ENCODE measurements around the gene NOD1. TPM values are rescaled to one million over a fixed set of nuclear protein-coding genes. Genes with fewer than 3 reads are reported as not detected.

The NOD1 gene
- total and polyA plus RNA-seq, 2 of the 8 experiments (the other 6 are each of a cell fraction or from before 2014, with no cell fraction given) = 3.8 to 6.5 TPM

DNA sequence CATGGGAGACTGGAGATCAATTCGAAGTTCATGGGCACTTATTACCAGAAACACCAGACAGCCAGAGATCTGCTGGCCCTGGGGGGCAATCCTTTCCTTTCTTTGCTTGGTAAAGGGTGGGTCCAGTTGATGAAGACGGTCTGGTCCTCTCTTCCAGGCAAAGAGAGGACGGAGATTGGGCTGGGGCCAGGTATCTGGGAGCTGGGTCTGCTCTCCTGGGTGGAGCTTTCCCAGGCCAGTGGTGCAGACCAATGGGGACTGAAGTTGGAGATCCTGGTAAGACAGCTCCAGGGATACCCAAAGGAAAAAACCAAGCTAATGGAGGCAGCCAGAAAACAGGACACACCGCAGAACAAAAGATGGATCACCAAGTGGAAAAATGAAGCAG, 18.3 kb downstream of the NOD1 start:
- no peak for FAIRE-seq
- TF ChIP-seq POLR2AphosphoS5 (IDR thresholded peaks at IDR 0.05; ENCODE audit: low read depth, low read length) = no peak
- TF ChIP-seq SRF (IDR thresholded peaks at IDR 0.05; ENCODE audit: low read depth, low read length) = no peak
- no peak for TF ChIP-seq EGR1 (IDR thresholded peaks at IDR 0.05; ENCODE audit: borderline replicate concordance, low read depth, low read length)
- TF ChIP-seq EP300 (IDR thresholded peaks at IDR 0.05; ENCODE audit: borderline replicate concordance in 1 of 2, low read depth in 2 of 2, low read length in 2 of 2) = no peak
- TF ChIP-seq, protein P1, sequence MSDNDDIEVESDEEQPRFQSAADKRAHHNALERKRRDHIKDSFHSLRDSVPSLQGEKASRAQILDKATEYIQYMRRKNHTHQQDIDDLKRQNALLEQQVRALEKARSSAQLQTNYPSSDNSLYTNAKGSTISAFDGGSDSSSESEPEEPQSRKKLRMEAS (IDR thresholded peaks at IDR 0.05) = no peak
- no peak for TF ChIP-seq ASH2L (IDR thresholded peaks at IDR 0.05; ENCODE audit: low read length)
- no peak for TF ChIP-seq TEAD4 (IDR thresholded peaks at IDR 0.05; ENCODE audit: low read depth, low read length)
- no peak for TF ChIP-seq KDM4A (IDR thresholded peaks at IDR 0.05; ENCODE audit: low read depth, low read length, severe bottlenecking)
- no peak for TF ChIP-seq CTBP2 (IDR thresholded peaks at IDR 0.05; ENCODE audit: borderline replicate concordance, insufficient read depth, insufficient read length, low read length)
- no peak for TF ChIP-seq BCL11A (IDR thresholded peaks at IDR 0.05; ENCODE audit: low read depth in 2 of 2, low read length in 2 of 2)
- TF ChIP-seq SP2 (IDR thresholded peaks at IDR 0.05; ENCODE audit: low read length) = no peak
- TF ChIP-seq NRF1 (IDR thresholded peaks at IDR 0.05; ENCODE audit: low read depth, low read length) = no peak
- TF ChIP-seq SP1 (IDR thresholded peaks at IDR 0.05; ENCODE audit: low read depth, low read length) = no peak
- no peak for TF ChIP-seq CBX5 (IDR thresholded peaks at IDR 0.05; ENCODE audit: low read depth, low read length)

More for the DNA sequence above, 18.3 kb downstream of the NOD1 start:
- no peak overlapping the region for H2BK120ac ChIP-seq (replicated peaks; ENCODE audit: low read depth, low read length)
- ChIA-PET CTCF (ENCODE audit: partially characterized antibody) (interaction anchor here (0.8 to 1.9 kb wide), 4 partner anchors 9 to 86 kb away, joined by 3 to 17 read pairs (median 3); no protein-coding TSS in a partner anchor), POLR2A (ENCODE audit: partially characterized antibody) (interaction anchor here (1.6 kb wide), 1 partner anchor 18 kb away, joined by 5 read pairs; the partner anchor contains the start of gene NOD1)
- no peak overlapping the region for H3K4ac ChIP-seq (replicated peaks; ENCODE audit: insufficient read length, low read depth, low read length)
- no peaks in the 10 kb centered on the region for H3K27me3 ChIP-seq (replicated peaks in 1 of 4; ENCODE audit: control insufficient read depth in 3 of 4, extremely low read depth in 1 of 4, insufficient read depth in 3 of 4, low read length in 3 of 4)
- H3K4me2 ChIP-seq (ENCODE audit: insufficient read depth in 1 of 2, low read depth in 2 of 2, low read length in 2 of 2) = no peak overlapping the region
- DNase-seq (ENCODE audit: low read depth in 1 of 2, low spot score in 2 of 2) = no peak
- H3K27ac ChIP-seq (ENCODE audit: low read depth, low read length) = no peak overlapping the region
- no peaks in the 10 kb centered on the region for H3K9me3 ChIP-seq (ENCODE audit: insufficient read depth in 2 of 2, low read depth in 1 of 2, low read length in 1 of 2)
- 90% methylated on average over 4 of the region's 4 CpGs; no CpG with 5 or more reads in 1 of the 2 experiments for WGBS, 2 experiments (ENCODE audit: extremely low coverage in 1 of 2, insufficient coverage in 1 of 2, insufficient read length in 1 of 2, insufficient replicate concordance in 2 of 2, low coverage in 1 of 2, low lambda C conversion rate in 2 of 2, missing lambda C conversion rate in 1 of 2)
- H4K5ac ChIP-seq (ENCODE audit: insufficient read length, low read depth, low read length) = no peak overlapping the region
- H3K79me1 ChIP-seq (ENCODE audit: low read depth, low read length) = no peaks in the 10 kb centered on the region; the same call in 1 of the 2 replicates
- H3K18ac ChIP-seq (ENCODE audit: extremely low read depth, low read length) = no peak overlapping the region
- no peak overlapping the region for H2BK20ac ChIP-seq (ENCODE audit: low read length)
- no peaks in the 10 kb centered on the region for H3K23me2 ChIP-seq (ENCODE audit: low read depth, low read length)
- no peaks in the 10 kb centered on the region for H3K79me2 ChIP-seq (ENCODE audit: control insufficient read depth in 1 of 2, insufficient read depth in 2 of 2, low read length in 2 of 2)
- no peak overlapping the region for H2AFZ ChIP-seq (ENCODE audit: low read length)
- no peak overlapping the region for H3K23ac ChIP-seq (ENCODE audit: insufficient read length)
- no peak overlapping the region for H2BK5ac ChIP-seq (ENCODE audit: low read depth, low read length)
- H2BK12ac ChIP-seq (ENCODE audit: low read depth, low read length) = no peak overlapping the region
- no peak overlapping the region for H2AK5ac ChIP-seq (ENCODE audit: low read depth, low read length)
- no peak overlapping the region for H3K56ac ChIP-seq (replicated peaks; ENCODE audit: insufficient read length, low read depth, low read length)
- no peak overlapping the region for H4K8ac ChIP-seq (ENCODE audit: extremely low read depth, insufficient read depth, low read length)
- H3K4me3 ChIP-seq (ENCODE audit: extremely low read depth in 1 of 4, insufficient read depth in 2 of 4, low read depth in 3 of 4, low read length in 4 of 4) = no peak overlapping the region
- no peak overlapping the region for H4K91ac ChIP-seq (replicated peaks; ENCODE audit: insufficient read length, low read length)
- H3K14ac ChIP-seq (ENCODE audit: insufficient read length) = no peak overlapping the region
- no peak overlapping the region for H2BK15ac ChIP-seq (ENCODE audit: low read length)
- H3K4me1 ChIP-seq (replicated peaks in 1 of 4; ENCODE audit: control insufficient read depth in 3 of 4, insufficient read depth in 4 of 4, low read length in 3 of 4) = peaks cover 0 to 2% (median 0%) of the 10 kb centered on the region in 4 experiments; a peak in 2 of 7 replicates
- no peaks in the 10 kb centered on the region for H4K20me1 ChIP-seq (replicated peaks in 1 of 2; ENCODE audit: control insufficient read depth in 1 of 2, insufficient read depth in 2 of 2, low read length in 2 of 2)
- no peak overlapping the region for H3K9ac ChIP-seq (replicated peaks in 1 of 4; ENCODE audit: extremely low read depth in 1 of 4, low read depth in 3 of 4, low read length in 3 of 4)
- H3K36me3 ChIP-seq (ENCODE audit: control insufficient read depth in 2 of 4, insufficient read depth in 4 of 4, low read length in 3 of 4) = no peaks in the 10 kb centered on the region

All from H1 (cell line).